ENCODE data around the gene LOXL4.
A peak's percentile ranks its signal among the peaks of the same experiment; 100 is the strongest.

LOXL4 gene

GRCh38 chr10:98269435-98269912, 1.5 kb upstream of the LOXL4 start:
- TF ChIP-seq, protein P1, sequence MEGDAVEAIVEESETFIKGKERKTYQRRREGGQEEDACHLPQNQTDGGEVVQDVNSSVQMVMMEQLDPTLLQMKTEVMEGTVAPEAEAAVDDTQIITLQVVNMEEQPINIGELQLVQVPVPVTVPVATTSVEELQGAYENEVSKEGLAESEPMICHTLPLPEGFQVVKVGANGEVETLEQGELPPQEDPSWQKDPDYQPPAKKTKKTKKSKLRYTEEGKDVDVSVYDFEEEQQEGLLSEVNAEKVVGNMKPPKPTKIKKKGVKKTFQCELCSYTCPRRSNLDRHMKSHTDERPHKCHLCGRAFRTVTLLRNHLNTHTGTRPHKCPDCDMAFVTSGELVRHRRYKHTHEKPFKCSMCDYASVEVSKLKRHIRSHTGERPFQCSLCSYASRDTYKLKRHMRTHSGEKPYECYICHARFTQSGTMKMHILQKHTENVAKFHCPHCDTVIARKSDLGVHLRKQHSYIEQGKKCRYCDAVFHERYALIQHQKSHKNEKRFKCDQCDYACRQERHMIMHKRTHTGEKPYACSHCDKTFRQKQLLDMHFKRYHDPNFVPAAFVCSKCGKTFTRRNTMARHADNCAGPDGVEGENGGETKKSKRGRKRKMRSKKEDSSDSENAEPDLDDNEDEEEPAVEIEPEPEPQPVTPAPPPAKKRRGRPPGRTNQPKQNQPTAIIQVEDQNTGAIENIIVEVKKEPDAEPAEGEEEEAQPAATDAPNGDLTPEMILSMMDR (IDR thresholded peaks at IDR 0.05; ENCODE audit: extremely low read depth, missing control alignments) = no peak
- no peak for DNase-seq (ENCODE audit: low spot score)

- DNase-seq (ENCODE audit: low spot score) = peak; percentile 56
- TF ChIP-seq, protein P1 (IDR thresholded peaks at IDR 0.05; ENCODE audit: extremely low read depth, missing control alignments) = no peak
Observed at GRCh38 chr10:98268694-98269431, 869 bp upstream of the LOXL4 start.

DNA sequence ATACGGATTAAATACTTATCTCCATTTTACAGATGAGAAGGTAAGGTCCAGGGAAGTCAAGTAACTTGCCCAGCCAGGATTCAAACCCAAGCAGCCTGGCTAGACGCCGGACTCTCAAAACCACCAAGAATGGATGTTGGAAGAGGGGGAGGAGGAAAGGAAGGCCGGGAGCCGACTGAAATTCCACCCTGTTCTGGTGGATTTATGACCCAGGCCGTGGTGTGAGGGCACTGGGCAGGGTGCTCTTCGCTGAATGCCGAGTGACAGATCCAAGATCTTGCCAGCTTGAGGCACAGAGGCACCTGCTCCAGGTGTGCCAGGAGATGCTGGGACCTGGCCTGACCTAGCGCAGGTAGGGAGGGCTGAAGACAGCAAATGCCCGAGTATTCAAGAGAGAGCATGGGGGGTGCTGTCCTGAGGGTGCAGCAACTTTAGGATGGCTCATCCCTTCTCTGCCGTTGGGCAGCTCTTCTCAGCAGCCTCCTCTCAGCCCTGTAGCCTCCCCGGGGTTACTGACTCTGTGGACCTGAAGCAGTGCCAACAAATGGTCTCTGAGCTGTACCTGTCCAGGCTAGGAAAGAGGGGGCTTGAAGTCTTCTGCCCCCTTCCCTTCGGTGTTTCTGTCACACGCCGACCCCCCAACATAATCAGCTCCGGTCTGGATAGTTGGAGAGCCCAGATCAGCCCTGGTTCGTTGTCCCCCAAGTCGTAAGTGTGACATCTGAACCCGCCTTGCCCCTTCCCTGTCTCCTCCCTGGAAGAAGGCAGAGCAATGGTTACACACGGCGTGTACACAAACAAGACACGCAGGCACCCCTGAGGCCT, 713 bp downstream of the LOXL4 start:
- no peak for DNase-seq (ENCODE audit: low spot score)
- TF ChIP-seq, protein P1 (IDR thresholded peaks at IDR 0.05; ENCODE audit: extremely low read depth, missing control alignments) = no peak

GRCh38 chr10:98266647-98267046, 1.3 kb downstream of the LOXL4 start:
- TF ChIP-seq, protein P1 (IDR thresholded peaks at IDR 0.05; ENCODE audit: extremely low read depth, missing control alignments) = no peak
- no peak for DNase-seq (ENCODE audit: low spot score)

GRCh38 chr10:98265403-98266378, 2.3 kb downstream of the LOXL4 start:
- TF ChIP-seq, protein P1 (IDR thresholded peaks at IDR 0.05; ENCODE audit: extremely low read depth, missing control alignments) = no peak
- no peak for DNase-seq (ENCODE audit: low spot score)

GRCh38 chr10:98264378-98265065, 3.5 kb downstream of the LOXL4 start:
- no peak for DNase-seq (ENCODE audit: low spot score)
- TF ChIP-seq, protein P1 (IDR thresholded peaks at IDR 0.05; ENCODE audit: extremely low read depth, missing control alignments) = no peak

Measured in GM20000 (cell line).